GM18499 (cell line): ENCODE measurements around the gene THY1.

Experiments used
- ATAC-seq: cut with Tn5 transposase; IDR thresholded peaks from one replicate; pipeline ENCODE4 v1.9.1; 2021; ENCODE audit warnings: moderate number of reproducible peaks; ENCODE audit not compliant: insufficient read depth, unreplicated experiment

The THY1 gene

GRCh38 chr11:119372260-119373058 lies 50.5 kb downstream of the THY1 start:
- no peak for ATAC-seq

GRCh38 chr11:119371778-119372182 lies 51.2 kb downstream of the THY1 start:
- ATAC-seq: no peak

- ATAC-seq: no peak
These were observed 51.8 kb downstream of the THY1 start for GRCh38 chr11:119371067-119371601.

- ATAC-seq: no peak
These were observed 52.4 kb downstream of the THY1 start for GRCh38 chr11:119370486-119371046.

- ATAC-seq: no peak
These were observed 53.6 kb downstream of the THY1 start for GRCh38 chr11:119369132-119369925.

GRCh38 chr11:119368121-119369034 lies 54.6 kb downstream of the THY1 start:
- no peak for ATAC-seq

- ATAC-seq: no peak
These were observed 55.3 kb downstream of the THY1 start for GRCh38 chr11:119367661-119368120.
